DMS 273 (cell line): ENCODE data around the gene DCAF15.

Source experiments
- DNase-seq: peaks from one replicate; lab custom pipeline; 2025; ENCODE audit not compliant: unreplicated experiment; lab: John Stamatoyannopoulos, UW

Gene DCAF15

DNA sequence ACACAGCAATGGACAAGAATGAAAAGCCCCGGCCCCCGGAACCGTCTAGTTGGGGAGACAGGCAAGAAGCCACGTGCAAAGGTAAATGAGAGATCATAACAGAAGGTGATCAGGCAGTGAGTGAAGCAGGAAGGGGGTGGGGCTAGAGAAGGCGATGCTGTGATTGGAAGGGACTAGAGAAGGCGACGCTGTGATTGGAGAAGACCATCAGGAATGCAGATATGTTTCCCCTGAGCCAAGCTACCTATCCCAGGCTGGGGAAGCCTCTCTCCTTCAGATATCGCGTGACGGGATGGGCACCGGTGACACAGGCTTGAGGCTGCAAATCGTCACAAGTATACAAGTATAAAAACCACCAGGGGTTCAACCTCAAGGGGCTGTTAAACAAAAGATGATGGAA is 21.8 kb downstream of the DCAF15 start:
- DNase-seq = peak; percentile 46

GRCh38 chr19:13975870-13976269 is 23.6 kb downstream of the DCAF15 start:
- no peak for DNase-seq

- no peak for DNase-seq
These were observed 24.1 kb downstream of the DCAF15 start for GRCh38 chr19:13976446-13976845.

DNA sequence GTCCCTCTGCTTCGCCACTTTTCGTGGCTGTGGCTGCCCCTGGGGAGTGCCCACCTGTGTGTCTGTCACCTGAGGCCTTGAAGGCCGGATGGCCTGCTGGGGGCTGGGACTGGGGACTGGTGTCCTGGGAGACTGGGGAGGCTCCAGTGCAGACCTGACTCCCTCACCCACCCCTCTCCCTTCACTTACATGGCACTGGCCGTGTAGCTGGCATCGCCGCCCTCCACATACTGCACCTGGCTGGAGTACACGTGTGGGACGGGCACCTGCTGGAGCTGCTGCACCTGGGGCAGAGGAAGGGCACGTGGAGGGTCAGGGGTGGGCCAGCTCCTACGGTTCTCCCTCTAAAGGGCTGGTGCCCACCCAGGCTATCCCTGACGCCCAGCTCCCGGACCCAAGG is 25.5 kb downstream of the DCAF15 start:
- DNase-seq = no peak

- DNase-seq = peak; percentile 41
These were observed 26.3 kb downstream of the DCAF15 start for GRCh38 chr19:13978351-13979243.

- no peak for DNase-seq
These were observed 26.9 kb downstream of the DCAF15 start for GRCh38 chr19:13979244-13979615.

DNA sequence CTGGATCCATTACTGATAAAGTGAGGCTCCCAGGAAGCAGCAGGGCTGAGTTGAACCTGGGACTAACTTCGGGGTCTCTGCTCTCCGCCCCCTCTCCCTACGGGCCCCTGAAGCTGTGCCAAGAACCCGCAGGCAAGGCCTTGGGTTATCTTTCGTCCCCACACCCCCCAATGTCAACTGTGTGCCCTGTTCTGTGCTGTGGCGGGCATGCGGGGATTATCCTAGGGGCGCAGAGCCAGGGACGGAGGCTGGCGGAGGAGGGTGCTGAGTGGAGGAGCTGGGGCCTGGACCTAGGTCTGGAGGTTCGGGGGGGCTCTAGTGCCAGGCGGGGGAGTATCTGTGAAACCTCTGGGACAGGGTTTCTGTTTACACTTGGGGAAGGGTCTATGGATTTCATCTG is 27.4 kb downstream of the DCAF15 start:
- no peak for DNase-seq

DNA sequence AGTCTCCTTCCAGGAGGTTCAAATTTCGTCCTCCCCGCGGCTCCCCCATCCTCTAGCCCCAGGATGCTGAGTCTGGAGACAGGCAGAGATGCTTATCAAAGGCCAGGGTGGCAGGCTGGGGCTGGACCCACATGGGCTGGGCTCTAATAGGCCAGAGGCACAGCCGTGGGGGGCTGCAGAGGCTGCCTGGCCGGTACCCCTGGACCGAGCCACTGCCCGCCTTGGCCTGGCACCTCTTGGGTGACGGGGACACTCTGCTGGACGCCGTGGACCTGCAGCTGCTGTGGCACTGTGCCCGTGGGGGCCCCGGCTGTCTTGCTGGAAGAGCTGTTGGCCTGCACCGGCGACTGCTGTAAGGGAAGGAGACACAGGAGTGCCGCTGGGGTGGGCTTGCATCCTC is 28.0 kb downstream of the DCAF15 start:
- no peak for DNase-seq

DNA sequence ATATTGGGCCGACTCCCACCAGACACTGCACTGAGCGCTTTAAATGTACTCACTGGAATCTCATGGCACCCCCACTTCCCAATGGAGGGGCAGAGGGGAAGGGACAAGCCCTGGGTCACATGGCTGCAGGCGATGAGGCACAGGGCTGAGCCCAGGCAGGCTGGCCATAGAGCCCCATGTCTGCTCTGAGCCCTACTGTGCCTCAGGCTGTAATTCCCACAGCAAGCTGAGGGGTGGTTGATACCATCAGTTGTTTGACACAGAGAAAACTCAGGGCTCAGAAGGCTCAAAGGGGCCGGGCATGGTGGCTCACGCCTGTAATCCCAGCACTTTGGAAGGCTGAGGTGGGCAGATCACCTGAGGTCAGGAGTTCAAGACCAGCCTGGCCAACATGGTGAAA is 28.7 kb downstream of the DCAF15 start:
- no peak for DNase-seq

- no peak for DNase-seq
These were observed 29.2 kb downstream of the DCAF15 start for GRCh38 chr19:13981467-13981866.

DNA sequence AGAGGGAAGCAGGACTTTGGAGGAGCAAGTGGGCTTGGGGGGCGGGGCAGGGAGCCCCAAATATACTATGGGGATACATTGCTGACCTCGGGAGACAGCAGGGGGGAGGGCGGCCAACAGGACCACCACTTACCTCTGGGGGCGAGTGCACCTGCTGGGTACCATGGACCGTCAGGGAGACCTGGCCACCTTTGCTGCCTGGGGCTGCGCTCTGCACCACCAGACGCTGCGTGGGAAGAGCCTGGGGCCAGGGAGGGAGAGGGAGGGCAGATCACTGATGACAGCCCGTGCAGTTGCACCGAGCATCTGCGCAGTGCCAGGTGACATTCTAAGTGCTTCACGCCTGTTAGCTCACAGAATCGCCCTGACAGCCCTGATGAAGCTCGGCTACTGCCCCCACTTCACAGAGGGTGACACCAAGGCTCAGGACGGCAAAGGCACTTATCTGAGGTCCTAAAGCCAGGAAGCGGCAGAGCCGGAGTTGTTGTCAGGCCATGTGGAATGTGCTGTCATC is 29.7 kb downstream of the DCAF15 start:
- DNase-seq = no peak

- no peak for DNase-seq
These were observed 30.5 kb downstream of the DCAF15 start for GRCh38 chr19:13982773-13983172.

DNA sequence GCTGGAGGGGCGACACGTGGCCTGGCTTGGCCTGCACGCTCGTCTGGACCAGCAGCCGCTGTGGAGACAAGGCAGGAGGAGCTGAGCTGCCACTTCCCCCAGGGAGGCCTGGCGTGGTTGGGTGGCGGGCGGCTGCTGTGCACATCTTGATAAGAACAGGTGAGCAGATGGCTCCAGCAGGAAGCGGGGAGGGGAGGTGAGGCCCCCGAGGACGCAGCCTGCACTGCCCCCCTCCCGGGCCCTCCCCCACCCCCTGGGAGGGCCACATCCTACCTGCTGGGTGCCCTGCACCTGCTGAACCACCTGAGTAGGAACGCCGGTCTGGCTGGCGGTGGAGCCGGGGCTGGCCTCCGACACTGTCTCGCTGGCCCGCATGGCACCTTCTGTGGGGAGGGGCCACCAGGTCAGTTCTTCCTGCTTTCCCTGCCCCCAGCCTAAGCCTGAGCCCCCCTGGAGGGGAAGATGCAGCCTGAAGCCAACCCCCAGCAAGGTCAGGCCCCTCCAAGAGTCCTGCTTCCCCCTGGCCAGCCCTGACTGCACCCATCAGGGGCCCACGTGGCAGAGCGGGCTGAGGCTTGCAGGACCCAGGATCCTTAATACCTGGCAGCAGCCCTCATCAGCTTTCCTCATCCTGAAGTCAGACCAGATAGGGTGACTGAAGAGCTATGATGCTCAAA is 31.0 kb downstream of the DCAF15 start:
- DNase-seq = peak; percentile 24

GRCh38 chr19:13984186-13984585 is 31.9 kb downstream of the DCAF15 start:
- peak; percentile 38 for DNase-seq

- no peak for DNase-seq
These were observed 32.8 kb downstream of the DCAF15 start for GRCh38 chr19:13984875-13985741.

DNA sequence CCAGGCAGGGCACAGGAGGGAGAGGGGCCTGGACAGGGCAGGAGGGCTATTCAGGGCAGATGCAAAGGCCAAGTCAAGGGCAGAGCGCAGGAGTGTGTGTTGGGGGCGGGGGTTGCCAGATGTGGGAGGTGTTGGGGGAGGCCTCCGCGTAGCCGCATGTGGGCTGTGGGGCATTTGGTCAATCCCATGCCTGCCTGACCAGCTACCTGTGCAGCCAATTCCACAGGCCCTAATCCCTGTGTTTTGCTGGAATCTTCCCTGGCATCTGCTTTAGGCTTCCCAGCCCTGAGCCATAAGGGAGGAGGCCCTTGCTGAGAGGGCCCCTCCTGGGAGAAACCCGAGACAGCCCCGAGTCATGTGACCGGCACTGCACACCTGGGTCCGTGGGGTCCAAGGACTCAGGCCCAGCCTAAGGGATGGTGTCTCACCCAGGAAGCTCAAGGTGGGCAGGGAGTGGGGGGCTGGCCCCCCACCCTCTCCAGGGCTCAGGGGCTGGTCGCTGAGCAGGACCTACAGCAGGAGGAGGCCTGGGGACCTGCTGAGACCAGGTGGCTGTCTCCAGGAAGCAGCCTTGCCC is 33.5 kb downstream of the DCAF15 start:
- DNase-seq = peak; percentile 44

- DNase-seq = no peak
These were observed 34.1 kb downstream of the DCAF15 start for GRCh38 chr19:13986348-13986904.

DNA sequence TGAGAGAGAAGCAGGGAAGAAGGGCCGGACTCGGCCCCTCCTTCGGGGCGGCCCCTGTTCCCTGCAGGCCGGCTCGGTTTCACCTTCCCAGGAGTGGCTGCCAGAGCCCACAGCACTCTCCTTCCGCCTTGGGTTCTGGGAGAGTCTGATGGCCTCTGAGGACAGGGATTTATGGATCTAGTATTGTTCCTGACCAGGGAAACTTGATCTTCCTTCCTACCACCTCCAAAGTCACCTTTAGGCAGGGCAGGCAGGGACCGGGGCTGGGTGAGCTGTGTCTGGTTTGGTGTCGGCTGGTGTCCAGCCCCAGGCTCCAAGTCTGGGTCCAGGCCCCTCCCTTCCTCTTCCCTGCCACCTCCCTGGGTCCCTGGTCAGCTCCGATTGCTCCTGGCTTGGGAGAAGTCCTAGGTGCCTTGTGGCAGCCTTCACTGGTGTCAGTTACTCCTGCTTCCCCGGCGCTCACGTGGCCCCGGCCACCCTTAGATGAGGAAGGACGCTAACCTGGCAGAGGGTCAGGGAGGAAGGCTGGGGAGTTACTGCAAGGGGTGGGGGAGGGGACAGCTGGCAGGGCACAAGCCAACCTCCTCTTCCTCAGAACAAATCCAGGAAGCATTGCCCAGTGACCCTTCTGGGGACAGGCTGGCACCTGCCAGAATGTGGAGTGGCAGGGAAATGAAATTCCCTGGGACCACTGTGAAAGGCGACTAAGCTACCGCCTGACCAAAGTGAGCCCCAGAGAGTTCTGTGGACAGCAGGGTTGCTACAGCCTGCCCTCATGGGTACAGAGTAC is 35.0 kb downstream of the DCAF15 start:
- no peak for DNase-seq

DNA sequence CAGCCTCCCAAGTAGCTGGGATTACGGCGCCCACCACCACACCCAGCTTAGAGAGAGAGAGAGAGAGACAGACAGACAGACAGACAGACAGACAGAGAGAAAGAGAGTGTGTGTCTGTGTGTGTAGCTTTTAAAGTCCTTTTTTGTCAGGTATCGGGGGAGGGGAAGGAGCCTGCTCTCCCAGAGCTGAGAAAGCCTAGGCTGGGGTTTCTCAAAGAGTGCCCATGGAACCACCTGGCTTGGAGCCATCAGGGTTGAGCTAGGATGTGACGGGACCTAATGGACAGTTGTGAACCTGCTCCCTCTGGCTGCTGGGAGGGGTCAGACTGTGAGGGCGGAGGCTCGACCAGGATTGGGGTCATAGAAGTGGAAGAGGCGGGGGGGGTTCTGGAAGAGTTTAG is 37.2 kb downstream of the DCAF15 start:
- no peak for DNase-seq

DNA sequence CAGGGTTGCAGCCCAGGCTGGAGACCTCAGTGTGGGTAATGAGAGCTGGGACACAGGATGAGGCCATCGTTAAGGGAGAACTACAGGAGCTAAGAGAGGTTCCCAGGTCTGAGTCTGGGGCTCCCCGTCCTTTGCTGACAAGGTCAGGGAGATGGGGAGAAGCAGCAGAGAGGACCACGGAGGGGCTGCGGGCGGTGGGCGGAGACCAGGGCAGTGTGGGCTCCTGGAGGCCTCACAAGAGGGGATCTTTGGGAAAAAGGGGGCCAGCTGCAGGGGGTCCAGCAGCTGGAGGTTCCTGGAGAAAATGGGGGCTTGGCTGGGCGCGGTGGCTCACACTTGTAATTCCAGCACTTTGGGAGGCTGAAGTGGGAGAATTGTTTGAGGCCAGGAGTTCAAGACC is 37.8 kb downstream of the DCAF15 start:
- DNase-seq = no peak
